ENCODE measurements around the gene CIT. TPM values are rescaled to one million over a fixed set of nuclear protein-coding genes. Genes with fewer than 3 reads are reported as not detected.

The CIT gene
- total and polyA plus RNA-seq, 4 donors = 0.31 to 24.7 (median 1.8) TPM

- no peaks in the 10 kb centered on the region for H3K27me3 ChIP-seq (ENCODE audit: control insufficient read depth in 4 of 4, insufficient read depth in 4 of 4, low read length in 3 of 4)
- no peak overlapping the region for H3K9ac ChIP-seq (ENCODE audit: low read depth in 1 of 2, low read length in 2 of 2)
- peaks cover 8 to 26% (median 10%) of the 10 kb centered on the region in 4 donors for H3K4me1 ChIP-seq (ENCODE audit: control insufficient read depth in 4 of 4, insufficient read depth in 4 of 4, low read length in 3 of 4)
- 98% methylated on average over 38 of the region's 38 CpGs for WGBS
- TF ChIP-seq HNF4A (conservative IDR thresholded peaks at IDR 0.05) (no peak), TAF1 (conservative IDR thresholded peaks at IDR 0.05) (no peak), HNF4G (IDR thresholded peaks at IDR 0.05) (no peak), JUND (IDR thresholded peaks at IDR 0.05) (no peak), EGR1 (IDR thresholded peaks at IDR 0.05; ENCODE audit: low read depth in 2 of 2) (no peak), RXRA (IDR thresholded peaks at IDR 0.05) (no peak), RAD21 (IDR thresholded peaks at IDR 0.05) (no peak), FOXA1 (IDR thresholded peaks at IDR 0.05) (no peak), YY1 (IDR thresholded peaks at IDR 0.05) (no peak), MAX (IDR thresholded peaks at IDR 0.05) (no peak), GABPA (IDR thresholded peaks at IDR 0.05 in 1 of 2, conservative IDR thresholded peaks at IDR 0.05 in 1 of 2) (no peak), SP1 (IDR thresholded peaks at IDR 0.05) (no peak), FOXA2 (IDR thresholded peaks at IDR 0.05) (no peak), NR2F2 (IDR thresholded peaks at IDR 0.05) (no peak)
- TF ChIP-seq, protein P1, sequence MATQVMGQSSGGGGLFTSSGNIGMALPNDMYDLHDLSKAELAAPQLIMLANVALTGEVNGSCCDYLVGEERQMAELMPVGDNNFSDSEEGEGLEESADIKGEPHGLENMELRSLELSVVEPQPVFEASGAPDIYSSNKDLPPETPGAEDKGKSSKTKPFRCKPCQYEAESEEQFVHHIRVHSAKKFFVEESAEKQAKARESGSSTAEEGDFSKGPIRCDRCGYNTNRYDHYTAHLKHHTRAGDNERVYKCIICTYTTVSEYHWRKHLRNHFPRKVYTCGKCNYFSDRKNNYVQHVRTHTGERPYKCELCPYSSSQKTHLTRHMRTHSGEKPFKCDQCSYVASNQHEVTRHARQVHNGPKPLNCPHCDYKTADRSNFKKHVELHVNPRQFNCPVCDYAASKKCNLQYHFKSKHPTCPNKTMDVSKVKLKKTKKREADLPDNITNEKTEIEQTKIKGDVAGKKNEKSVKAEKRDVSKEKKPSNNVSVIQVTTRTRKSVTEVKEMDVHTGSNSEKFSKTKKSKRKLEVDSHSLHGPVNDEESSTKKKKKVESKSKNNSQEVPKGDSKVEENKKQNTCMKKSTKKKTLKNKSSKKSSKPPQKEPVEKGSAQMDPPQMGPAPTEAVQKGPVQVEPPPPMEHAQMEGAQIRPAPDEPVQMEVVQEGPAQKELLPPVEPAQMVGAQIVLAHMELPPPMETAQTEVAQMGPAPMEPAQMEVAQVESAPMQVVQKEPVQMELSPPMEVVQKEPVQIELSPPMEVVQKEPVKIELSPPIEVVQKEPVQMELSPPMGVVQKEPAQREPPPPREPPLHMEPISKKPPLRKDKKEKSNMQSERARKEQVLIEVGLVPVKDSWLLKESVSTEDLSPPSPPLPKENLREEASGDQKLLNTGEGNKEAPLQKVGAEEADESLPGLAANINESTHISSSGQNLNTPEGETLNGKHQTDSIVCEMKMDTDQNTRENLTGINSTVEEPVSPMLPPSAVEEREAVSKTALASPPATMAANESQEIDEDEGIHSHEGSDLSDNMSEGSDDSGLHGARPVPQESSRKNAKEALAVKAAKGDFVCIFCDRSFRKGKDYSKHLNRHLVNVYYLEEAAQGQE (IDR thresholded peaks at IDR 0.05) = no peak
- TF ChIP-seq, protein P2, sequence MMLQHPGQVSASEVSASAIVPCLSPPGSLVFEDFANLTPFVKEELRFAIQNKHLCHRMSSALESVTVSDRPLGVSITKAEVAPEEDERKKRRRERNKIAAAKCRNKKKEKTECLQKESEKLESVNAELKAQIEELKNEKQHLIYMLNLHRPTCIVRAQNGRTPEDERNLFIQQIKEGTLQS (IDR thresholded peaks at IDR 0.05) = no peak
- TF ChIP-seq, protein P3, sequence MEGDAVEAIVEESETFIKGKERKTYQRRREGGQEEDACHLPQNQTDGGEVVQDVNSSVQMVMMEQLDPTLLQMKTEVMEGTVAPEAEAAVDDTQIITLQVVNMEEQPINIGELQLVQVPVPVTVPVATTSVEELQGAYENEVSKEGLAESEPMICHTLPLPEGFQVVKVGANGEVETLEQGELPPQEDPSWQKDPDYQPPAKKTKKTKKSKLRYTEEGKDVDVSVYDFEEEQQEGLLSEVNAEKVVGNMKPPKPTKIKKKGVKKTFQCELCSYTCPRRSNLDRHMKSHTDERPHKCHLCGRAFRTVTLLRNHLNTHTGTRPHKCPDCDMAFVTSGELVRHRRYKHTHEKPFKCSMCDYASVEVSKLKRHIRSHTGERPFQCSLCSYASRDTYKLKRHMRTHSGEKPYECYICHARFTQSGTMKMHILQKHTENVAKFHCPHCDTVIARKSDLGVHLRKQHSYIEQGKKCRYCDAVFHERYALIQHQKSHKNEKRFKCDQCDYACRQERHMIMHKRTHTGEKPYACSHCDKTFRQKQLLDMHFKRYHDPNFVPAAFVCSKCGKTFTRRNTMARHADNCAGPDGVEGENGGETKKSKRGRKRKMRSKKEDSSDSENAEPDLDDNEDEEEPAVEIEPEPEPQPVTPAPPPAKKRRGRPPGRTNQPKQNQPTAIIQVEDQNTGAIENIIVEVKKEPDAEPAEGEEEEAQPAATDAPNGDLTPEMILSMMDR (IDR thresholded peaks at IDR 0.05; ENCODE audit: low read depth, low read length, missing input control) = no peak
- TF ChIP-seq, protein P4, sequence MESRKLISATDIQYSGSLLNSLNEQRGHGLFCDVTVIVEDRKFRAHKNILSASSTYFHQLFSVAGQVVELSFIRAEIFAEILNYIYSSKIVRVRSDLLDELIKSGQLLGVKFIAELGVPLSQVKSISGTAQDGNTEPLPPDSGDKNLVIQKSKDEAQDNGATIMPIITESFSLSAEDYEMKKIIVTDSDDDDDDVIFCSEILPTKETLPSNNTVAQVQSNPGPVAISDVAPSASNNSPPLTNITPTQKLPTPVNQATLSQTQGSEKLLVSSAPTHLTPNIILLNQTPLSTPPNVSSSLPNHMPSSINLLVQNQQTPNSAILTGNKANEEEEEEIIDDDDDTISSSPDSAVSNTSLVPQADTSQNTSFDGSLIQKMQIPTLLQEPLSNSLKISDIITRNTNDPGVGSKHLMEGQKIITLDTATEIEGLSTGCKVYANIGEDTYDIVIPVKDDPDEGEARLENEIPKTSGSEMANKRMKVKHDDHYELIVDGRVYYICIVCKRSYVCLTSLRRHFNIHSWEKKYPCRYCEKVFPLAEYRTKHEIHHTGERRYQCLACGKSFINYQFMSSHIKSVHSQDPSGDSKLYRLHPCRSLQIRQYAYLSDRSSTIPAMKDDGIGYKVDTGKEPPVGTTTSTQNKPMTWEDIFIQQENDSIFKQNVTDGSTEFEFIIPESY (IDR thresholded peaks at IDR 0.05) = no peak
- no peaks in the 10 kb centered on the region for H3K36me3 ChIP-seq (ENCODE audit: control insufficient read depth in 4 of 4, insufficient read depth in 3 of 4, low read depth in 1 of 4, low read length in 3 of 4)
- H3K9me3 ChIP-seq (ENCODE audit: control insufficient read depth in 4 of 4, low read length in 3 of 4) = no peaks in the 10 kb centered on the region
- no peak overlapping the region for H3K4me3 ChIP-seq (ENCODE audit: low read depth in 1 of 3, low read length in 3 of 3)
- no peak overlapping the region for H3K27ac ChIP-seq (ENCODE audit: low read depth in 1 of 2, low read length in 2 of 2)
- no peak for DNase-seq (ENCODE audit: low spot score)
Observed at GRCh38 chr12:119689935-119690500, 187.1 kb downstream of the CIT start.
